NT2/D1 (cell line): Measurements from ENCODE around the gene MAD1L1.
"Not testable (repeated sequence)": the region's sequence is repeated elsewhere in the genome, so short reads cannot be mapped to it uniquely, and the experiment has no call there.

Source experiments
- DNase-seq: peaks from one replicate; pipeline ENCODE4 v3.0.0-alpha.2; 2011; ENCODE audit warnings: low read depth, low spot score
- H3K27me3 ChIP-seq: 2 replicates; pipeline ENCODE4 v1.6.0; 2011; ENCODE audit warnings: mild to moderate bottlenecking; ENCODE audit not compliant: insufficient read length, insufficient read depth
- H3K36me3 ChIP-seq: 2 replicates; pipeline ENCODE4 v1.6.1; 2011; ENCODE audit warnings: mild to moderate bottlenecking, low read length, mixed read lengths; ENCODE audit not compliant: insufficient read depth, insufficient read length
- H3K4me1 ChIP-seq: 2 replicates; pipeline ENCODE4 v1.5.1; 2011; ENCODE audit not compliant: insufficient read depth, insufficient read length
- H3K4me3 ChIP-seq: 2 replicates; pipeline ENCODE4 v1.5.1; 2011; ENCODE audit warnings: low read depth; ENCODE audit not compliant: insufficient read length
- H3K9ac ChIP-seq: 2 replicates; pipeline ENCODE4 v1.6.0; 2011; ENCODE audit warnings: low read depth; ENCODE audit not compliant: insufficient read length
- H3K9me3 ChIP-seq: 2 replicates; pipeline ENCODE4 v1.5.1; 2011; ENCODE audit warnings: mild to moderate bottlenecking, low read length; ENCODE audit not compliant: insufficient read depth
- SUZ12 ChIP-seq: IDR thresholded peaks from 2 replicates; pipeline ENCODE4 v1.6.1; 2011; ENCODE audit not compliant: insufficient read length, insufficient read depth; ENCODE audit errors: extremely low read depth
- YY1 ChIP-seq: IDR thresholded peaks from 2 replicates; pipeline ENCODE4 v1.6.1; 2011; ENCODE audit not compliant: insufficient read length, insufficient read depth
- ZNF274 ChIP-seq: IDR thresholded peaks from 2 replicates; pipeline ENCODE4 v1.6.1; 2011; ENCODE audit warnings: mild to moderate bottlenecking, low read depth, low read length

MAD1L1 gene

GRCh38 chr7:1825897-1826741, 406.6 kb downstream of the MAD1L1 start:
- no peak for TF ChIP-seq SUZ12
- no peak for TF ChIP-seq YY1
- TF ChIP-seq ZNF274 = no peak
- no peak overlapping the region for H3K9ac ChIP-seq
- H3K9me3 ChIP-seq = peaks cover 4% of the 10 kb centered on the region; the same call in 1 of the 2 replicates
- H3K27me3 ChIP-seq = no peaks in the 10 kb centered on the region
- DNase-seq = no peak
- no peaks in the 10 kb centered on the region for H3K36me3 ChIP-seq
- H3K4me1 ChIP-seq = peaks cover 2% of the 10 kb centered on the region
- H3K4me3 ChIP-seq = no peak overlapping the region

GRCh38 chr7:1825647-1825896, 407.2 kb downstream of the MAD1L1 start:
- not testable (repeated sequence) for H3K4me1 ChIP-seq, H3K36me3 ChIP-seq, H3K9ac ChIP-seq, H3K9me3 ChIP-seq, H3K4me3 ChIP-seq, H3K27me3 ChIP-seq, DNase-seq

DNA sequence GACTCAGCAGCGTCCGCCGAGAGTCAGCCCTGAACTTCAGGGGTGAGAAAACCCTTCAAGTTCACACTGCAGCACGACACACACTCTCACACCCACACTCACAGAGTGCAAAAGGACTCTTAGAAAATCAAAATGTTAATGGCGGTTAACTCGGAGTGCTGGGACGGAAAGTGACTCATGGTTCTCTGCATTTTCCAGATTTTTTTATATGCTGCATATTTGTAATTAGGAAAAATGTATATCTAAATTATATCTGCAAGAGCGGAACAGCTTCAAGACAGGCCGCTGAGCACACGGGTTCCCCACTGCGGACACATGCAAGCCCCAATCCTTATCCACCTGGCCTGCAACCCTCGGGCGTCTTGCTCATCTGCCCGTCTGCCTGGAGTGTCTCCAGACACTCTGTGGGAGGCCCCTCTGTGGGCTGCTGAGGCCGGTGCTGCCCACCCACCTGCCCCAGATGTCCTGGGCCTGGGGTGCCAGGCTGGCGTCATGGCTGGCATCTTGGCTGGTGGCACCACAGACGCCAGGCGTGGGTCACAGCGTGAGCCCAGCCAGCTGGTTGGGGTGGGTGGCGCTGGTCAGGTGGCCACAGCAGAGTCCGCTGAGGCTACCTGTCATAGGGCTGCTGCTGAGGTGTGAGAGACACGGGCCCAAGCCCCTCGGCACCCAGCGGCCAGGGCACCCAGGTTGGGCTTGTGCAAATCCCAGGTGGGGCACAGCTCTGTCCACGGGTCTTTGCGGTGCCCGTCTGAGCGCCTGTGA, 407.7 kb downstream of the MAD1L1 start:
- not testable (repeated sequence) for H3K27me3 ChIP-seq, DNase-seq, H3K9me3 ChIP-seq, H3K36me3 ChIP-seq, H3K9ac ChIP-seq, H3K4me3 ChIP-seq, H3K4me1 ChIP-seq

DNA sequence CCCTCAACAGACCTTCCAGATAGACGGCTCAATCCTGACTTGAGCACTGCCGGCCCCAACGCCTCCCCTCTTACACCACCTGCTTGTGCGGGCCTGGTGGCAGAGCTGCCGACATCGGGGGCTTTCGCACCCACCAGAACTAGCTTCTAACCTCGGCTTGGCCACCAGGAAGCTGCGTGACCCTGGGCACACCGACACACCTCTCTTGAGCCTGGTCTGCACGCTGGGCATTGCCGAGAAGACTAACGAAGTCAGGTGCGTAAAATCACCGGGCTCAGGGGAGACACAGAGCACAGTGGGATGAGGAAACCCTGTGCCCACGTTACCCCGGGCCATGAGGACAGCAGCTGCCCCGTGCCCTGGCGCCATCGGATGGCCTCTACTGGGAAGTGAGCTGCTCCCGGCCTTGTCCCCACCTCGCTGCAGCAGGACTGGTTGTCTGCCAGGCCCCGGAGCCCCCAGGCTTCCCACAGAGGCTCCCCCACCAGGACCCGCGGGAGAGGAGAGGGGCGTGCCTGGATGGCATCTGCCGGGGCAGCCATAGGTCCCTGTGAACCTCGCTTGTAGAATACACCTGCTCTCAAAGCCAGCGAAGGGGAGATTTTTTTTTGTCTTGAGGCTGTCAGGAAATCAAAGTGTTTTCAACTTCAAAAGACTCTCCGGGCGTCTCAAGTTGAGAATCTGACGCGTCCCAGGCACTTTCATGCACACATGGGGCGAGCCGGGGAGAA, 408.4 kb downstream of the MAD1L1 start:
- H3K4me3 ChIP-seq, H3K4me1 ChIP-seq, H3K27me3 ChIP-seq, DNase-seq, H3K9me3 ChIP-seq, H3K9ac ChIP-seq, H3K36me3 ChIP-seq: not testable (repeated sequence)

DNA sequence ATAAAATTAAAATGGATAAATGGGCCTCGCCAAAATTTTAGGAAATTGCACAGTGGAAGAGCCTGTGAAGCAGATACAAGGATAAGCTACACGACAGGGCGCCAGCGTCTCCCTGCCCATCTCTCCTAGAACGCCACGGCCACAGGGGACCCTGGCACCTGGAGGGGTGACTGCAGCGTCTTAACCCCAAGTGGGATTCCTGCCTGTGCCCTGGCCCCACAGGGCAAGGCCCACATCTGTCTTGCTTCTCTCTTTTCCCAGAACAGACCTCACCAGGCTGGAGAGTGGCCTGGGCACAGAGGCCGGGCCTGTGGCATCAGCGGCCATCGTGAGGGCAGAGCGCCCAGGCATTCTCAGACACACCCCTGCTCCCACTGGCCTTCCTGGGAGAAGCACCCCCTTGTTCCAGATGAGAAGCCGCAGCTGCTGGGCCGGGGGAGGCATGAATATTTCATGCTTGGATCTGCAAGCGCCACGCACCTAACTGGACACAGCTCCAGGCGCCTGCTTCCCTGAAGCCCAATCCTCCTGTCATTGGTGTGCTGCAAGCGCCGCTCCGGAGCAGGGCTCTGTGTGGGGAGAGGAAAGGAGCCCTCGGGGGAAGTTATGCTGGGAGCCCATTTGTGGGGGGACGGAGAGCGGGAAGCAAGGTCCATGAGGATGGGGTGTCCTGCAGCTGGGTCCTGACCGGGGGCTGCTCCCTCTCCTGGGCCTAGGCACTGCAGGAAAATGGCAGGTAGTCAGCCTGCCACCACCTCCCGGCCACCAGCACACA, 409.2 kb downstream of the MAD1L1 start:
- no peak for TF ChIP-seq YY1
- TF ChIP-seq SUZ12 = no peak
- TF ChIP-seq ZNF274 = no peak
- no peak overlapping the region for H3K4me3 ChIP-seq
- H3K27me3 ChIP-seq = no peaks in the 10 kb centered on the region
- H3K4me1 ChIP-seq = peaks cover 2% of the 10 kb centered on the region
- H3K36me3 ChIP-seq = no peaks in the 10 kb centered on the region
- no peaks in the 10 kb centered on the region for H3K9me3 ChIP-seq
- no peak for DNase-seq
- H3K9ac ChIP-seq = no peak overlapping the region

GRCh38 chr7:1819259-1819841, 413.4 kb downstream of the MAD1L1 start:
- peaks cover 17% of the 10 kb centered on the region for H3K4me1 ChIP-seq

More at GRCh38 chr7:1819259-1819841, 413.4 kb downstream of the MAD1L1 start:
- no peaks in the 10 kb centered on the region for H3K9me3 ChIP-seq
- no peak for TF ChIP-seq SUZ12
- TF ChIP-seq ZNF274 = no peak
- no peak for TF ChIP-seq YY1
- no peaks in the 10 kb centered on the region for H3K27me3 ChIP-seq
- no peak for DNase-seq
- H3K4me3 ChIP-seq = no peak overlapping the region
- H3K9ac ChIP-seq = no peak overlapping the region
- no peaks in the 10 kb centered on the region for H3K36me3 ChIP-seq
